HG02981 (cell line): Measurements from ENCODE around the gene CPE.
"Not testable (repeated sequence)": the region's sequence is repeated elsewhere in the genome, so short reads cannot be mapped to it uniquely, and the experiment has no call there.

Experiments used
- ATAC-seq: cut with Tn5 transposase; IDR thresholded peaks from one replicate; pipeline ENCODE4 v1.9.1; 2021; ENCODE audit warnings: mild to moderate bottlenecking, moderate library complexity; ENCODE audit not compliant: unreplicated experiment

Gene CPE

DNA sequence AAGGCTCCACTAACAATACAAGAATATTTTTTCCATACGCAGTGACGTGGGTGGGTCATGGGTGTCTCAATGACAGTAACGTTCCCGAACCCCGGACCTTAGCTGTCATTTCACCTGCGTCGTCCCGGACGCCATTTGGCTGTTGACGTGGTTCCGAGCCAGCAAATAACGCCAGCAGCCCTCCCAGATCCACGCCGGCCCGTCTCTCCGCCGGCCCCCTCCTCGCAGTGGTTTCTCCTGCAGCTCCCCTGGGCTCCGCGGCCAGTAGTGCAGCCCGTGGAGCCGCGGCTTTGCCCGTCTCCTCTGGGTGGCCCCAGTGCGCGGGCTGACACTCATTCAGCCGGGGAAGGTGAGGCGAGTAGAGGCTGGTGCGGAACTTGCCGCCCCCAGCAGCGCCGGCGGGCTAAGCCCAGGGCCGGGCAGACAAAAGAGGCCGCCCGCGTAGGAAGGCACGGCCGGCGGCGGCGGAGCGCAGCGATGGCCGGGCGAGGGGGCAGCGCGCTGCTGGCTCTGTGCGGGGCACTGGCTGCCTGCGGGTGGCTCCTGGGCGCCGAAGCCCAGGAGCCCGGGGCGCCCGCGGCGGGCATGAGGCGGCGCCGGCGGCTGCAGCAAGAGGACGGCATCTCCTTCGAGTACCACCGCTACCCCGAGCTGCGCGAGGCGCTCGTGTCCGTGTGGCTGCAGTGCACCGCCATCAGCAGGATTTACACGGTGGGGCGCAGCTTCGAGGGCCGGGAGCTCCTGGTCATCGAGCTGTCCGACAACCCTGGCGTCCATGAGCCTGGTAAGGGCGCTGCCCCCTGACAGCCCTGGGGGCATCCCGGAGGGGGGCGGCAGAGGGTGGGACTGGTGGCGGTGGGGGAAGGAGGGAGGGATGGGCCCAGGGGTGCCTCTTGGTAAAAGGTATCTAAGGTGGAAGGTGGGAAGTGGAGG is at the start of gene CPE:
CPE (plus strand) TSS at position 264 of the 933 bp plus-strand sequence; CDS start at position 478, 214 bp downstream.
- ATAC-seq = peak; percentile 96

DNA sequence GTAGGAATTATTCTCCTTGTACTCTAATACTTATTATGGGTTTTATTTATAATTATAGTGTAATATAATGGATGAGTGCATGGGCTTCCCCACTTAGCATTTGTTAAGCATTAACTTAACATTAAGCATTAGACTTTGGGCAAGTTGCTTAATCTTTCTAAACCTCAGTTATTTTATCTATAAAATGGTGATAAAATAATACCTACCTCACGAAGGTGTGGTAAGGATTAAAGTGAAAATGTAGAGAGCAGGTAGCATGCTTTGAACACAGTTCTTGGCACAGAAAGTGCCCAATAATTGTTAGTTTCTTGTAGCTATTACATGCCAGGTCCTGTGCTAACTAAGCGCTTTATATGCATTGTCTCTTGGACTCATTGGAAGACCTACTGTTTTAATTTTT is 48.7 kb upstream of the CPE start:
- ATAC-seq = no peak

DNA sequence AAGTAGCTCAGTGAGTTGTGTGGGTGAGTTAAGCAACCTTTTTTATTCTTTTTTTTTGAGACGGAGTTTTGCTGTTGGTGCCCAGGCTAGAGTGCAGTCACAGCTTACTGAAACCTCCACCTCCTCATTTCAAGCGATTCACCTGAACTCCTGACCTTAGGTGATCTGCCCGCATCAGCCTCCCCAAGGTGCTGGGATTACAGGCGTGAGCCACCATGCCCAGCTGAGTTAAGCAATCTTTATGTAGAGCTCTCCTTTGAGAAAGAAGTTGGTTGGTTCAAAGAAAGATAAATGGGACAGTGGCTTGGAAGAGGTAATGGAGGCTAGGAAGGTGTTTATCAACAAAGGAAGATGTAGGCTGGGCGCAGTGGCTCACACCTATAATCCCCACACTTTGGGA is 48.1 kb upstream of the CPE start:
- no peak for ATAC-seq

DNA sequence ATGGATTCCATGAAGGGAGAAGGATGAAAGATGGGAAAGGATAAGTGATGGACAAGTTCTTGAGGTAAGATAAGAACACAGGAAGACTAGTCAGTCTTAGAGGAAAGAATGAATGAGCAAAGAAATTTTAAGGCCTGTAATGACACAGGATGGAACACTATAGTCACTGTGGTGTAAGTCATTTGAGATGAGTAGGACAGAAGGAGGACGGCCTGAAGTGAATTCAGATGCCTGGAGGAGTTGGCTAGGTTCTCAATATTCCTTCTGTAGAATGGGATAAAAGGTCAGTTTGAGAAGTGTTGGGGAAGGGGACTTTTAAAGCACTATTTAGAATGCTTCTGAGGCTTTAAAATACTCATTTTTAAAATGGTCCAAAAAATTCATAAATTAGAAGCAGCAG is 47.4 kb upstream of the CPE start:
- ATAC-seq = no peak

DNA sequence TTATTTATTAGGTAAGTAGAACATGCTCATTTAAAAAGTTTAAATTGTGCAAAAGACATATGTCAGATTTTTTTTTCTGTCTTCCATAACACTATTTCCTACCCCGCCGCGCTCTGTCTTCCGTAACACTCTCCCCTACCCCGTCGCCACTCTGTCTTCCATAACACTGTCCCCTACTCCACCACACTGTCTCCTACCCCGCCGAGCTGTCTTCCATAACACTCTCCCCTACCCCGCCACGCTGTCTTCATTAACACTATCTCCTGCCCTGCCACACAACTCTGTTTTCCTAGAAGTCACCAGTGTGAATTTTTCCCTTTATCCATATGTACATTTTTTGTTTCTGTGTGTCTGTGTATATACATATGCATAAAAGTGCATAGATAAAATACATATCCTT is 47.0 kb upstream of the CPE start:
- no peak for ATAC-seq

DNA sequence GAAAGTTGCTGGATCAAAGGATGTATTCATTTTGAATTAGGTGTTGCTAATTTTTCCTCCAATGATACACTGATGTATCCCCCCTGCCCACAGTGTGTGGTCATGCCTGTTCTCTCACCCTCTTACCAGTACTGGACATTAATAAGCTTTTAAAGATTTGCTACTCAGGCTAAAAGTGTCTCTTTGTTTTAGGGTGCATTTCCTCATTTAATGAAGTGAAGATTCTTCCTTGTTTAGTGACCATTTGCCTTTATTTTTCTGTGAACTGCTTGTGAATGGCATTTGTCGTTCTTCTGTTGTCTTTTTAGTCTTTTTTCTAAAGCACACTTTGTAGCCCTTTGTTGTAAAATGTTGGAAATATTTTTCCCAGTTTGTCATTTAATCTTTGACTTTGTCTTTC is 46.3 kb upstream of the CPE start:
- no peak for ATAC-seq

DNA sequence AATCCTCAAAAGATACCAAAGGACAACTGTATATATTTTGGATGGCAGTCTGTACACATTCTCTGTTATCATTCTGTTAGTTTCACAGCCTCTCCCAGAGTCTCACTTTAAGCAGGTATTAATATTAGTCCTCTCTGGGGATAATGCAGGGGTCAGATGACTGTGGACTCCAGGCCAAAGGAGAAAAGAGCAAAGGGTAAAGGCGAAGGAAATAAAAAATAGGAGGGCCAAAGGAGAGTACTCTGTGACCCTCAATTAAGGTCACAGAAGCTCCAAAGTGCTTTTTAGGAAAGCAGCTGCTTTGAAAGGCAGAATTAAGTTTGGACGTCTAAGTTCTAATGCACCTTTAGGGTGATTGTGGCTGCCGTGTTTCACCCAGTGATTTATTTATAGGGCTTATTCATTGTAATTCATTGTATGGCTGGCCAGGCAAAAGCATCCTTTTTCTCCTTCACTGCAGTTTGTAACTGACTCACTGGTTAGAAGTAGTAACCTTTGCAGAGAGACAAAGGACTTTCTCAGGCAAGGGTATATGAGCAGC is 43.6 kb upstream of the CPE start:
- no peak for ATAC-seq

DNA sequence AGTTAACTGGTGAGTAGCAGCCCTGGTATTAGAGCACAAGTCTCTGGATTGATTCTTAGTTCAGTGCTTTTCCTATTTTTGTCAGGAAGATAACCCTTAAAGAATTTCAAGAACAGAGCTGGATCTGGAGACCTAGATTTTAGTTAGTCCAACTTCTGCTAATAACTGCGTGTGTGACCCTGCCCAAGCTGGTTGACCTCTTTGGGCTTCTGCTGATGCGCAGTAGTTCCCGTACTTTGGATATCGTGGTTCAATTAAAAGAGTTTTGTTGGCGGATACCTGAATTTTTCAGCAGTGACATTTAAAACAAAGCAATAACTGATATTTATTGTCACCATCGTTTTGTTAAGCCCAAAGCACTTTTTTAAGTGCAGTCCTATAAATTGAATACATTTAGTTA is 42.1 kb upstream of the CPE start:
- no peak for ATAC-seq

DNA sequence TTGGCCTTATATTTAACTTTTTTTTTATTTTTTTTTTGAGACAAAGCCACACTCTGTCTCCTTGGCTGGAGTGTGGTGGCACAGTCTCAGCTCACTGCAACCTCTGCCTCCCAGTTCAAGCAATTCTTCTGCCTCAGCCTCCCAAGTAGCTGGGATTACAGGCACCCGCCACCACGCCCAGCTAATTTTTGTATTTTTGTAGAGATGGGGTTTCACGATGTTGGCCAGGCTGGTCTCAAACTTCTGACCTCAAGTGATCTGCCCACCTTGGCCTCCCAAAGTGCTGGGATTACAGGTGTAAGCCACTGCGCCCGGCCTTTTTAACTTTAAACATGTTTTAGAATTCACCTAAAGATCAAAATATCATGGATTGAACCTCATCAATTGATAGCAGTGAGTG is 36.5 kb upstream of the CPE start:
- ATAC-seq = not testable (repeated sequence)

DNA sequence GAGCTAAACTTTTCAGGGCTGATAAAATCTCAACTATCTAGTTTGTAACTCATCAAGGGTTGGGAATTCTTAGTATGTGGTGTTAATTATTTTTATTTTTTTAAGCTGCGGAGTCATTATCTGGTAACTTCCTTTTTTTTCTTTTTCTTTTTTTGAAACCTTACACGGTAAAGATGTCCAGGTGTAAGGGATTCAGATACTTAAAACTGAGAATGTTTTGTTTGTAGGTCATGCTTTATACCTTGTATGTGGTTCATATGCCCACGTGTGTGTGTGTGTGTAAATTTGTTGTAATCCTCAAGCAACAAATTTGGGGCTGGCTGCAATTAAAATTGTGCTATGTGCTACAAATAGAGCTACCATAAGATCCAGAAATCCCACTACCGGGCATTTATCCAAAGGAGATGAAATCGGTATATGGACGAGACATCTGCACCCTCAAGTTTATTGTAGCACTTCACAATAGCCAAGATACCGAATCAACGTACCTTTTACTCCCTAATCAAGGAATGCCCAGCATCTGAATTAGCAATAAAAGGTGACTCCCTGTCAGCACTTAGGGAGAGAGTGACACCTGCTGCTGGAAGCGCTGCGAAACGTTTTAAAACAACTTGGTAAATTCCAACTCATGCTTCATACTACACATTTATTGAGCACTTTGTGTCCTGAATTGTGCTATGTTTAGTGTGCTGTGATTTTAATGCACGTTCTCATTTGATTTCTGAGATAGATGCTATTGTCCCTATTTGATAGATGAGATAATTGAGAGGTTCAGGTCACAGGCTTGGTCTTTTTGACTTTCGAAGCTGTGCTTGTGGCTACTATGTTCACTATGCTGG is 35.2 kb upstream of the CPE start:
- ATAC-seq = no peak

DNA sequence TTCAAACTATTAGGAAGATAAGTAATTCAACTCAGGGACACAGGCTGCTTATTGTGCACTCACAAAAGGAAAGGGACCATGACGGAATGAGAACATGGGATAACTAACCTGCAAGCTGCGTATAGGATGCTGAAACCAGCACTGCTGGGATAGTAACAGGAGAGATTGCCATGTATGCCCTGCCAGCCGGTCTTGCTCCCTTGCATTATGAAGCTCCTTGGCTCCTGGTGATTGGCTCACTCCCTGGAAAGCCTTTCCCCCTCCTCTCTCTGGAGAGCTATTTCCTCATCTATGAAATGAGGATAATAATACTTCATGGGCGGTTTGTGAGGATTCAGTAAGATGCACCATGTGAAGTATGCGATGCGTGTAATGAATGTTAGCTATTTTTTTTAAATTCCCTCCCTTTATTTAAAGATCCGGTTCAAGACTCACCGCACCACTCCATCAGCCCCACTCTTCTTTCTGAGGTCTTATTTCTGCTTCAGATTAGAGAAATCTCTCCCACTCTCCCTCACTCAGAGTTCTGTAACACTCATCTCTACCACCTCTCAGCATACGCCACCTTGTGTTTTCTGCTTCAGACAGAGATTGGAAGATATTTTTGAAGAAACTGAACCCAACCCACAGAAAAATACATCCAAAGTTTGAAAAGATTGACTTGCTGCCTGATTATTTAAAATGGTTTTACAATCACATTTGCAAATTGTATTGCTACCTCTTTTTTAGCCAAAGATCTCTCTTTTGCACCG is 33.0 kb upstream of the CPE start:
- no peak for ATAC-seq

DNA sequence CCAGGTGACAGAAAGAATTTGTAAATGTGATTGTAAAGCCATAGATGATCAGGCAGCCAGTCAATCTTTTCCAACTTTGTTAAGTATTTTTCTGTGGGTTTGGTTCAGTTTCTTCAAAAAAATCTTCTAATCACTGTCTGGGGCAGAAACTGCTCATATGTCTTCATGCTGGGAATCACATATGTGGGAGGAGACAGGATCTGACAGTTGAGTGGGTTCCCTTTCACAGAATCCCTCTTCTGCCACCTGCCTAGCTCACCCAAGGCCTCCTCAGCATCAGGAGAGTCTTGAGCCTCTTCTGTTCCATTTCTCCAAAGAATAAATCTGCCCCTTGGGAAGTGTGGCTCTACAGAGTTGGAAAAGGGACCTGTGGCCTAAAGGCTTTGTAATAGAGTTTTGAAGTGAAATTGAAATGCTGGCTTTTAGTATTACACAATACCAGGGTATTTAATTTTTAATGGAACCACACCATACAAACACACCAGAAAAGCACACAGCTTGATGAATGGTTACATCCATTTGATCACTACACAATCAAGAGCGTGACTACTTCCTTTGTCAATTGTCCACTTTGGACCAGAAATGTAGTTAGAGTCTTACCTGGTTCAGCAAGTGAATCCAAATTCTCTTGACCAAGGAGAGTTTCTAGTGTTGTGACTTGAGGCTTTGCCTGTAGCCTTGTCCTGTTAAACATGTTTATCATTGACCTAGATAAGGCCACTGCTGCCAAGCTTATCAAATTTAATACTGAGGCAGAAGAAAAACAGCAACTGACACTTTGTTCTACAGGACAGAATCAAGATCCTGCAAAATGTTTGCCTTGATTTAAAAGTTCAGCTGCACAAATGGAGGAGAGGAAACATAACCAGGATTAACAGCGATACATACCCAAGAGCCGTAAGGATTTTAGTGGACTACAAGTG is 30.9 kb upstream of the CPE start:
- no peak for ATAC-seq

DNA sequence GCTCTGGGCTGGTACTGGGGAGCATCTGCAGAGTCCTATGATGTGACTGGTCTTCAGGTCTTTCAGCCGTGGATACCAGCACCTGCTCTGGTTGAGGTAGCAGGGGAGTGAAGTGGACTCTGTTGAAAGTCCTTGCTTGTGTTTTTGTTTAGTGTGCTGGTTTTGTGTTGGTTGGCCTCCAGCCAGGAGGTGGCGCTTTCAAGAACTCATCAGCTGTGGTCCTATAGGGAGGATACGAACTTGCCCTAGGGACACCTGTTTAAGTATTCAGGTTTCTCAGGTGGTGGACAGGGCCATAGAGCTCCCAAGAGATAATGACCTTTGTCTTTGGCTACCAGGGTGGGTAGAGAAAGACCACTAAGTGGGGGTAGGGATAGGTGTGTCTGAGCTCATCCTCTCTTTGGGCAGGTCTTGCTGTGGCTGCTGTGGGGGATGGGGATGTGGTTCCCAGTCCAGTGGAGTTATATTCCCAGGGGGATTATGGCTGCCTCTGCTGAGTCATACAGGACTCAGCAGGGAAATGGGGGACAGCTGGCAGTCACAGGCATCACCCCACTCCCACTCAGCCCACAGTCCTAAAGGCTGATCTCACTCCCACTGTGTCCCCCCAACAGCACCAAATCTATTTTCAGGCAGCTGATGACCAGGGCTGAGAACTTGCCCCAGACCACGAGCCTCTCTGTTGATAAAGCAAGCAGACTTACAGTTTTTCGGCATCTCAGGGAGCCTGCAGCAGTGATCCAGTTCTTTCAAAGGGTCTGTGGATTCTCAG is 27.3 kb upstream of the CPE start:
- no peak for ATAC-seq

DNA sequence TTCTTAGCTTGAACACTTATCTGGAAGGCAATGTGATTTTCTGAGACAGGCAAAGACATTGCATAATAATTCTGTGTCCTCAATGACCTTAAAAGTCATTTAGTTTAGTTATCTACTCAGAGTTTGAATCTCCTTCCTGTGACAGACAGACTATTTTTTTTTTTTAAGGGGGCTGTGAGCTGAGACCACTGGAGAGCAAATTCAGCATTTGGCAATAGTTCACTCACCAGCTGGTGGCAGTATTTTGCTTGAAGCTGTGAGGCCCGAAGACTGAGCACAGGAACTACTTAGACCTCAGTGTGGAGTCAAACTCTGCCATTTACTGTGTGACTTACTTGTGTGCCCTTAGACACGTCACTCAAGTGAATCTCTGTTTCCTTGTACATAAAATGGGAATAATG is 22.9 kb upstream of the CPE start:
- no peak for ATAC-seq

DNA sequence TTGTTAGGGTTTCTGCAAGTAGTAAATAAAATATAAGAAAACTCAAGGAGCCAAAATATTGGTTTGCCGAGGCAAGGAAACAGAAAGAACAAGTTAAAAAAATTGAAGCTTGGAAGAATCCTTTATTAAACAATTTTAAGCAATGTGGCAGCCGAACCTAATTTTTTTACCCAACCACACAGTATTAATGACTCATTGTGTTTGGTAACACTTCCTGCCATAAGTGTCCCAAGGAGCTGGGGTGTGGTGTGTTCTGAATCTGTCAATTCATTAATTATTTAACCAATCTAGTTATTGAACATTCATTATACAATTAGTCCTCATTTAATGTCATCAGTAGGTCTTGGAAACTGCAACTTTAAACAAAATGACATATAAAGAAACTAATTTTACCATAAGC is 19.3 kb upstream of the CPE start:
- no peak for ATAC-seq

DNA sequence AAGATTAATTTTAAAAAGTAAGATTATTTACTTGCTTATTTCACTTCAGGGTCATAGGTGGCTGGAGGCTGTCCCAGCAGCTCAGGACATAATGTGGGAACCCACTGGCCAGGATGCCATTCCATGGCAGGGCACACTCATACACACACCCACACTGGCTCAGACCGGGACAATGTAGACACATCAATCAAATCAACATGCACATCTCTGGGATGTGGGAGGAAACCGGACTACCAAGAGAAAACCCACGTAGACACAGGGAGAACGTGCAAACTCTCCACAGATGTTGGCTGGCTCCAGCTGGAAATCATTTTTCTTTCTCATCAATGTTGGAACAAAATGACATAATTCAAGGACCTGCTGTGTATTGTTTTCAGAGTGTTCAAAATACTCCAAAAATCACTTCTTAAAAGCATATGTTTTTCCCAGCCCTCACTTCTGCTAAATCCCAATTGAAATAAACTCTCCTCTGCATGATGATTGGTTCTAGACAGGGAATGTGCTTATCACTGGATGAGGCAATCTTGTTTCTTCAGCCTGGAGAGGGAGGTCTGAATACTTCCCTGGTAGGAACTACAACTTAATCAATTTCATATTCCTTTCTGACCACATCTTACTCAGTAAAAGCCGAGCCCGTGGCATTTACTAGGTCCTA is 18.6 kb upstream of the CPE start:
- ATAC-seq = no peak

DNA sequence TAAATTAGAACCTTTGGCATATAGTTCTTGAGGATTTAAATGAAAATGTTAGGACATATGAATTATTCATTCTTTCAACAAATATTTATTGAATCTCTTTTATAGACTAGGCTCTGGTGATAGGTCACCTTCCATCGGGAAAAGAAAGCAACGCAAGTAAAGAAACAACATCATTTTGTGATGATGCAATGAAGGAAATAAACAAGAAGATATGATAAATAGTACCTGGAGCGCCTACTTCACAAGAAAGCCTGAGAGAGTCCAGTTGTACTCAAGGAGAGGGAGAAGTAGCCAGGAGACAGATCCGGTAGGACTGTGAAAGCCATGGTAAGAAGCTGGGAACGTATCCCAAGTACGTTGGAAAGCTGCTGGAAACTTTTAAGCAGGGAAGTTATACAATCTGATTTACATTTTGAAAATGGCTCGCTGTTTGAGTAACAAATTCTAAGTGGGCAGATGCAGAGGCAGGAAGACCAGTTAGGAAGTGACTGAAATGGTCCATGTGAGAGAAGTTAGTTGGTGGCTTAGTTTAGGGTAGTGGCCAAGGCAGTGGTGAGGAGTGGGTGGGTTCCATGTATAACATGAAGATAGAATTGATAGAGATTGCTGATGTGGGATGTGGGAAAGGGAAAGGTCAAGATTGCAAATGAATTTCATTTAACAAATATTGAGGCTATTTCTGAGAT is 17.7 kb upstream of the CPE start:
- ATAC-seq = no peak

DNA sequence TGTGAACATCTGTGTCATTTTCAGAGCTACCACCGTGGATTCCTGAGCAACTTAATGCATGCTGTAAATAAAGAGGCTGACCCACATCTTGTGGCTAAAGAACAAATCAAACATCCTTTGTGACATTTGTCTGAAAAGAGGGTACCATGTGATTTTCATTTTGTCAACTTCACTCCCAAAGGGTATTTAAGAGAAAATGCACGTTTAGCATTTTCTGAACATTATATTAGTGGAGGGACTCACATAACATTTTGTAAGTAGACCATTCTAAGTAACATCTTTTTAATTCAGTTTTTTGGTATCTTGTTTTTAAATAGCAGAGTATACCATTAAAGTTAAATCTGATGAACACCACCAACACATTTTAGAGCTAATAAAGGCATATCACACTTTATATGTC is 17.0 kb upstream of the CPE start:
- no peak for ATAC-seq
